Thyroid gland (tissue), 4 donors: ENCODE data around the gene SIPA1L2. TPM values are rescaled to one million over a fixed set of nuclear protein-coding genes. Genes with fewer than 3 reads are reported as not detected.

Experiments used
- DNase-seq, 2 donors: peaks; one replicate each; pipeline ENCODE4 v3.0.0-alpha.2; 2019
- H3K27ac ChIP-seq, 3 donors: fragments of 200-600 bp; sonication (generic); 1 replicate in 2 of 3; 2 replicates in 1 of 3; pipeline ENCODE4 v1.5.1; 2016 to 2019; ENCODE audit warnings: mild to moderate bottlenecking in 1 of 3, moderate library complexity in 1 of 3
- H3K27me3 ChIP-seq: fragments of 200-600 bp; sonication (generic); one replicate; pipeline ENCODE4 v1.5.1; 2019
- H3K36me3 ChIP-seq, 2 donors: fragments of 200-600 bp; sonication (generic); one replicate each; pipeline ENCODE4 v1.5.1; 2016 to 2019
- H3K4me1 ChIP-seq, 2 donors: fragments of 200-600 bp; sonication (generic); one replicate each; pipeline ENCODE4 v1.5.1; 2017 to 2019
- H3K4me3 ChIP-seq, 3 donors: fragments of 200-600 bp; sonication (generic); replicated peaks in 1 of 3; 1 replicate in 2 of 3; 2 replicates in 1 of 3; pipeline ENCODE4 v1.5.1; 2016; ENCODE audit warnings: mild to moderate bottlenecking in 1 of 3
- H3K9me3 ChIP-seq: fragments of 200-600 bp; sonication (generic); one replicate; pipeline ENCODE4 v1.5.1; 2017
- POLR2A ChIP-seq, 2 donors: fragments of 450-650 bp; IDR thresholded peaks; one replicate each; pipeline ENCODE4 v1.6.1; 2017; ENCODE audit warnings: antibody characterized with exemption in 2 of 2, mild to moderate bottlenecking in 2 of 2, moderate library complexity in 1 of 2
- WGBS, 2 donors: methylation state at CpG; one replicate each; pipeline ENCODE4 v1.1.5; 2017; 5-methylcytosine and 5-hydroxymethylcytosine counted together
- intact Hi-C: fragments of 100-400 bp; cut with DNase I; formaldehyde crosslinking; loops from one replicate; pipeline ENCODE4 v1.15.1; 2023
- total RNA-seq, 4 donors: library from RNA; depleted of rRNA; stranded (reverse); fragments of >200 nt; gene quantifications; one replicate each; pipeline ENCODE4 v1.2.3, GENCODE V29; 2016
- TF ChIP-seq, protein P1 (sequence below), 6 experiments: fragments of 200-600 bp in 3 of 6; fragments of 450-650 bp in 3 of 6; sonication (generic) in 3 of 6; IDR thresholded peaks; one replicate each; pipeline ENCODE4 v1.5.1; 2016 to 2019; ENCODE audit warnings: antibody characterized with exemption in 6 of 6, mild to moderate bottlenecking in 2 of 6, inconsistent platforms in 1 of 6, moderate library complexity in 1 of 6

SIPA1L2 gene
- total RNA-seq, 4 donors from 2014 or later = 15.6 to 44.9 (median 31.3) TPM

DNA sequence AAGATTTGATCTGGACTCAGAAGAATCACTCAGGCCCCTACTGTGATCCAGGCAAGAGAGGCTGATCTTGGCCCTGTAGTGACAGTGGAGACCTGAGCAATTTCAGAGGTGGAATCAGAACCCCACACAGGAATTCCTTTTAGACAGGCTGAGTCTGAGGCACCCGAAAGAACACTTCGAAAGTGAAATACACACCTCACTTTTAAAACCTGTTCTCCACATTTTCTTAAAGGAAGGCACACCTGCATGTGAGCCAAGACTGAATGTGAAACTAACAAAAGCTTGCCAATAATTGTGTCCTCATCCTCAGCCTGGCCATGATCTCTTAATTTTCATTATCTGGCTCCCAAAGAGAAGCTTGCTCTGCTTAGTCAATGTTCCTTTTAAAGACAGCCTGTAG is 32.2 kb downstream of the SIPA1L2 start:
- intact Hi-C loops = no loop called here
- peak overlapping the region; percentile 7 to 68 (median 34) for H3K27ac ChIP-seq
- H3K4me3 ChIP-seq = no peak overlapping the region
- TF ChIP-seq, protein P1, sequence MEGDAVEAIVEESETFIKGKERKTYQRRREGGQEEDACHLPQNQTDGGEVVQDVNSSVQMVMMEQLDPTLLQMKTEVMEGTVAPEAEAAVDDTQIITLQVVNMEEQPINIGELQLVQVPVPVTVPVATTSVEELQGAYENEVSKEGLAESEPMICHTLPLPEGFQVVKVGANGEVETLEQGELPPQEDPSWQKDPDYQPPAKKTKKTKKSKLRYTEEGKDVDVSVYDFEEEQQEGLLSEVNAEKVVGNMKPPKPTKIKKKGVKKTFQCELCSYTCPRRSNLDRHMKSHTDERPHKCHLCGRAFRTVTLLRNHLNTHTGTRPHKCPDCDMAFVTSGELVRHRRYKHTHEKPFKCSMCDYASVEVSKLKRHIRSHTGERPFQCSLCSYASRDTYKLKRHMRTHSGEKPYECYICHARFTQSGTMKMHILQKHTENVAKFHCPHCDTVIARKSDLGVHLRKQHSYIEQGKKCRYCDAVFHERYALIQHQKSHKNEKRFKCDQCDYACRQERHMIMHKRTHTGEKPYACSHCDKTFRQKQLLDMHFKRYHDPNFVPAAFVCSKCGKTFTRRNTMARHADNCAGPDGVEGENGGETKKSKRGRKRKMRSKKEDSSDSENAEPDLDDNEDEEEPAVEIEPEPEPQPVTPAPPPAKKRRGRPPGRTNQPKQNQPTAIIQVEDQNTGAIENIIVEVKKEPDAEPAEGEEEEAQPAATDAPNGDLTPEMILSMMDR (IDR thresholded peaks at IDR 0.05) = no peak
- no peak for TF ChIP-seq POLR2A (IDR thresholded peaks at IDR 0.05)
- H3K9me3 ChIP-seq = no peaks in the 10 kb centered on the region
- 49 to 54% methylated on average over 2 of the region's 2 CpGs for WGBS, 2 donors
- peaks cover 7 to 20% of the 10 kb centered on the region in 2 donors for H3K4me1 ChIP-seq
- DNase-seq = peak in 1 of 2 donors; percentile 35
- no peaks in the 10 kb centered on the region for H3K36me3 ChIP-seq
- no peaks in the 10 kb centered on the region for H3K27me3 ChIP-seq

DNA sequence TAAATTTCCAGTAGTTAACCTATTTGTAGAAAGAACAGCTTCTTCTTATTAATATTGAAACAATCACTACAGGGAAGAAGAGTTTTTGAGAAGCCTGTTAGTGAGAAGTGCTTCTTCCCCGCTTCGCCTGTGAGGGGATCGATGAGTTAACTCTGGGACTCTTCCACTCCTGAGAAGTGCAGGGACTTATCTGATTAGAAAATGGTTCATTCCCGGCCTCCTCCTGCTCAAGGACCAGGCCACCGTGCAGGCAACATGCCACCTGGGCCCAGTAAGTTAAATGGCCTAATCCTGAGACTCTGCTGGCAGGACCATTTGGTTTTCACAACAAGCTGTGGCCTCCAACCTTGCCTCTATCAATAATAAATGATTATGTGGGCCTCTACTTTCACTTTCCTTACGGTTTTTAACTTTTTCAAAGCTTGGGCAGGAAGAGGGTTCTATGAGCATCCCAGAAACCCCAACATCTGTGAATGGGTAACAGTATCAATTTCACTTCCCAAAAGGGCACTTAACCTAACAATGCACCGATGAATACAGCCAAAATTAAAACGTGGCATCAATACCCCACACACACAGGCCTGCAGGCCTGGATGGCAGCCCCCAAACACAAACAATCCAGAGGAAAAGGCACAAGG is 33.1 kb downstream of the SIPA1L2 start:
- intact Hi-C loops = no loop called here
- no peak for TF ChIP-seq POLR2A (IDR thresholded peaks at IDR 0.05)
- TF ChIP-seq, protein P1 (IDR thresholded peaks at IDR 0.05) = no peak
- Histone ChIP-seq H3K27me3 (no peaks in the 10 kb centered on the region), H3K36me3 (no peaks in the 10 kb centered on the region), H3K4me1 (peaks cover 11 to 25% of the 10 kb centered on the region in 2 donors), H3K27ac (peak overlapping the region in 1 of 3 donors; percentile 8), H3K9me3 (no peaks in the 10 kb centered on the region), H3K4me3 (no peak overlapping the region)
- WGBS, 2 donors = 62 to 68% methylated on average over 8 of the region's 8 CpGs
- peak in 1 of 2 donors; percentile 13 for DNase-seq

DNA sequence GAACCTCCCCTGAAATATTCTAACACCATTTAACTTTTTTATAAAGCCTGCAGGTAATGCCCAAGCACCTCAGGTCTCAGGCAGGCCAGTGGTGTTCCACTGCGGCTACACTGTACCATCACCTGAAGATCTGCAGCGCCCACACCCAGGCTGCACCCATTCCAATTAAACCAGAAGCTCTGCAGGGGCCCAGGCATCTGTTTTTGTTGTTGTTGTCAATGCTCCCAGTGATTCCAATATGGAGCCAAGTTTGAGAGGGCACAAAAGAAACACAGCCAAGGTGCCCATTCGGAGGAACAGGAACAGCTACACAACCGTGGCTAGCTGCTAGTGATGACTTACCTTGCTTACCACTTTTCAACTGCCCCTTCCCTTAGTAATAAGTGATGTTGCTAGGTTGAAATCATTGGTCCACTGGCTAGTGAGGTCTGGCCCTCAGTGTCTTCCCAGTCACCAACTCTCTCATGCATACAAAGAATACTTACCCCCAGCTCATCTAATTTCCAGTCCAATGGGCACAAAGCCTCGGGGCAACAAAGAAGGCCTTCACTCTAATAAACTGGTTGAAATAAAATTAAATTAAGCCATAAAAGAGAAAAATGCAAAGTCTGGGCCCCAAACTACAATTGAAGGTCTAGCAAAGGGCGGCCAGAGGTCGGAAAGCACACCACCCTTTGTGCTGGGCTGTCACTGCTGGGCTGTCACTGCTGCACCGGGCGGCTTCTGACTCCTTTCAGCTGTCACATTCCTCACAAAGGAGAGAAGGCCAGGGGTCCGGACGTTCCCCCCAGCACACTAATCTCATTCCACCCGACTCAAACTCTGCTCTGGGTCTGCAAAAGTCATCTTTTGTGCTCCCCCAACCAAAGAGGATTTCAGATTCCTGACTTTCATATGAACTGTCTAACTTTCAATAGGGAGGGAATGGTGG is 34.9 kb downstream of the SIPA1L2 start:
- Histone ChIP-seq H3K36me3 (no peaks in the 10 kb centered on the region), H3K4me3 (no peak overlapping the region), H3K9me3 (no peaks in the 10 kb centered on the region), H3K27me3 (no peaks in the 10 kb centered on the region), H3K27ac (no peak overlapping the region), H3K4me1 (peaks cover 14 to 34% of the 10 kb centered on the region in 2 donors)
- intact Hi-C loops = no loop called here
- WGBS, 2 donors = 88 to 89% methylated on average over 12 of the region's 12 CpGs
- TF ChIP-seq, protein P1 (IDR thresholded peaks at IDR 0.05) = no peak
- no peak for TF ChIP-seq POLR2A (IDR thresholded peaks at IDR 0.05)
- no peak for DNase-seq

DNA sequence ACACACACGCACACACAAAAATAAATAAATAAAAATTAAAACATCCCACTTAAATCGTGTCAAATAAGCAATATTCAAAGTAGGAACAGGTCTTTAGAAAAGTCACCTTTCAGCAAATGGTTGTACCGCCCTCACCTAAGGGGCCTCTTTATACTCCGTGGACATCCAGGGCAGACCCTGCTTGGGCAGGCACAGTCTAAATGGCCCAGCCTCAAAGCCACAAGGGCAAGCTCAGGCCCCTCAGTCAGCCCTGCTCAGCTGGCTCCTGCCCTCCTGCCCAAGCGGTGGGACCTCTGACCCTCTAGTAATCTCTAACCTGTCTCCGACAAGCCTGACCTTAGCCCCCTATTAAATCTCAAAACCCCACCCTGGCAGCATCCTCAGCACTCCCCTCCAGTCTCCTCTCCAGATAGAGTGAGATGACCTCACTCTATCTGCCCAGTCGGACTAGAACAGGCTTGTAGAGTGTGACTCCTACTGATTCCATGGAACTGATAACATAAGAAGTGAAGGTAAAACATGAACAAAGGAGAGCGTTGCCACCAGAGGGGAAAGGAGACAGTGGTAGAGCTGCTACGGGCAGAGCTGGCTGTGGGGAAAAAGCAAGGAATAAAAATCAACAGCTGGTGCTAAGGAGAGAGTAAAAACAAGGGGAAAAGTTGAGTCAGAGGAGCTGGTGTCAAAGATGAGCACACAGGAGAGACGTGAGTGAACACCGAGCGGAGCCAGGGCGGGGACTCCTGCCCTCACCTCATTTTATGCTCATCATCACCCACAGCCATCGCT is 36.0 kb downstream of the SIPA1L2 start:
- DNase-seq = no peak
- intact Hi-C loops = no loop called here
- peaks cover 23 to 41% of the 10 kb centered on the region in 2 donors for H3K4me1 ChIP-seq
- H3K4me3 ChIP-seq = no peak overlapping the region
- H3K27ac ChIP-seq = no peak overlapping the region
- no peaks in the 10 kb centered on the region for H3K36me3 ChIP-seq
- TF ChIP-seq, protein P1 (IDR thresholded peaks at IDR 0.05) = no peak
- TF ChIP-seq POLR2A (IDR thresholded peaks at IDR 0.05) = no peak
- H3K9me3 ChIP-seq = no peaks in the 10 kb centered on the region
- WGBS, 2 donors = 86 to 87% methylated on average over 14 of the region's 14 CpGs
- no peaks in the 10 kb centered on the region for H3K27me3 ChIP-seq
